PFSK-1 (cell line): ENCODE measurements around the gene CCDC172.

Source experiments
- FOXP2 ChIP-seq: optimal IDR thresholded peaks from 2 replicates; pipeline ENCODE3; 2011; ENCODE audit warnings: borderline replicate concordance, control low read depth, inconsistent platforms; ENCODE audit not compliant: insufficient read depth; ENCODE audit errors: extremely low read length, extremely low read depth
- POLR2AphosphoS5 ChIP-seq: IDR thresholded peaks from 2 replicates; pipeline ENCODE4 v1.6.1; 2012; ENCODE audit warnings: low read depth, mild to moderate bottlenecking, control low read depth, low read length, moderate library complexity
- REST ChIP-seq, 2 experiments: IDR thresholded peaks; 2 replicates each; pipeline versions ENCODE4 v1.6.1 to v1.8.0; 2011 to 2012; ENCODE audit warnings: low read depth in 2 of 2, low read length in 2 of 2, control low read depth in 1 of 2, inconsistent platforms in 1 of 2, mild to moderate bottlenecking in 1 of 2, moderate library complexity in 1 of 2; ENCODE audit not compliant: insufficient read depth in 1 of 2
- SIN3A ChIP-seq: IDR thresholded peaks from 2 replicates; pipeline ENCODE4 v1.6.1; 2012; ENCODE audit warnings: mild to moderate bottlenecking, low read length, moderate library complexity, borderline replicate concordance; ENCODE audit not compliant: insufficient read depth
- TAF1 ChIP-seq: IDR thresholded peaks from 2 replicates; pipeline ENCODE4 v1.6.1; 2012; ENCODE audit warnings: low read length, control low read depth, borderline replicate concordance; ENCODE audit not compliant: insufficient read depth

The CCDC172 gene

GRCh38 chr10:116355341-116355740 is 31.1 kb downstream of the CCDC172 start:
- TF ChIP-seq REST (IDR thresholded peaks at IDR 0.05; ENCODE audit: insufficient read depth in 1 of 2, low read depth in 2 of 2, low read length in 2 of 2) (no peak), POLR2AphosphoS5 (no peak), TAF1 (no peak), FOXP2 (no peak), SIN3A (no peak)

GRCh38 chr10:116356833-116357232 is 32.6 kb downstream of the CCDC172 start:
- TF ChIP-seq REST (IDR thresholded peaks at IDR 0.05; ENCODE audit: insufficient read depth in 1 of 2, low read depth in 2 of 2, low read length in 2 of 2) = no peak

GRCh38 chr10:116364868-116365267 is 40.6 kb downstream of the CCDC172 start:
- TF ChIP-seq TAF1 (no peak), POLR2AphosphoS5 (no peak), REST (IDR thresholded peaks at IDR 0.05; ENCODE audit: insufficient read depth in 1 of 2, low read depth in 2 of 2, low read length in 2 of 2) (no peak), SIN3A (no peak), FOXP2 (no peak)

- TF ChIP-seq SIN3A = no peak
- TF ChIP-seq REST (IDR thresholded peaks at IDR 0.05; ENCODE audit: insufficient read depth in 1 of 2, low read depth in 2 of 2, low read length in 2 of 2) = no peak
- TF ChIP-seq FOXP2 = no peak
- TF ChIP-seq TAF1 = no peak
- TF ChIP-seq POLR2AphosphoS5 = no peak
Observed at GRCh38 chr10:116371737-116372136, 47.5 kb downstream of the CCDC172 start.

- TF ChIP-seq TAF1 (no peak), REST (IDR thresholded peaks at IDR 0.05; ENCODE audit: insufficient read depth in 1 of 2, low read depth in 2 of 2, low read length in 2 of 2) (no peak), POLR2AphosphoS5 (no peak), SIN3A (no peak), FOXP2 (no peak)
Observed at GRCh38 chr10:116382290-116382689, 58.0 kb downstream of the CCDC172 start.
